ENCODE results near the gene SPARC.

DNA sequence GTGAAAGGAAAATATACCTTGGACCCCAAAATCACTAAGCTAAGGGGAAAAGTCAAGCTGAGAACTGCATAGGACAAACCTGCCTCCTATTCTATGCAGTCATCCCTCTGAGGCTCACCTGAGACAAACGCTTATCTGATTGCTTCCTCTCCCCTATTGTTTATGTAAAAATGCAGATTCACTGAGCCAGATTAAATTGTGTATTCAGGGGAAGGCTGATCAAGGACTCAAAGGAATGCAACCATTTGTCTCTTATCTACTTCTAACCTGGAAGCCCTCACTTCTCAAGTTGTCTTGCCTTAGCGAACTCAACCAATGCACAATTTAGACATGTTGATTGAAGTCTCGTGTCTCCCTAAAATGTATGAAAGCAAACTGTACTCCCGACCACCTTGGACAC is 13.3 kb downstream of the SPARC start:
- no peak for TF ChIP-seq CTCF (IDR thresholded peaks at IDR 0.05; ENCODE audit: poor library complexity)
- TF ChIP-seq EZH2phosphoT487 (IDR thresholded peaks at IDR 0.05; ENCODE audit: low read depth, severe bottlenecking, unreplicated experiment): no peak

All from hepatocyte (in vitro differentiated cells).